A673 (cell line): ENCODE data around the gene RRM2. TPM values are rescaled to one million over a fixed set of nuclear protein-coding genes. Genes with fewer than 3 reads are reported as not detected.
A peak's percentile ranks its signal among the peaks of the same experiment; 100 is the strongest.

Experiments
- BruUV-seq: library from RNA; stranded (reverse); fragments of 400-500 nt; replicated peaks from 2 replicates; lab custom pipeline; 2021; lab: Mats Ljungman, UMichigan
- CTCF ChIA-PET: fragments of 300-600 bp; sonication (Branson Sonifier 250); formaldehyde crosslinking; loops from one replicate; lab custom pipeline; 2022; ENCODE audit warnings: antibody characterized with exemption; lab: Charles Lee
- POLR2A ChIA-PET: fragments of 300-600 bp; sonication (Branson Sonifier 250); formaldehyde crosslinking; loops from one replicate; lab custom pipeline; 2022; ENCODE audit warnings: antibody characterized with exemption; ENCODE audit not compliant: low non-redundant PET; lab: Charles Lee
- DNase-seq: peaks from one replicate; pipeline ENCODE4 v3.0.0-alpha.2; 2015; ENCODE audit warnings: low spot score
- H3K27ac ChIP-seq: fragments of 200-600 bp; sonication (generic); 2 replicates; pipeline ENCODE4 v1.5.1; 2016; ENCODE audit warnings: mixed run types, low read depth, mild to moderate bottlenecking, mixed read lengths, antibody characterized with exemption, low read length; ENCODE audit not compliant: poor library complexity, severe bottlenecking
- H3K27me3 ChIP-seq: fragments of 200-600 bp; sonication (generic); replicated peaks from 2 replicates; pipeline ENCODE4 v1.6.1; 2017; ENCODE audit warnings: mixed run types, low read depth, mild to moderate bottlenecking, mixed read lengths, antibody characterized with exemption, low read length; ENCODE audit not compliant: insufficient read depth, poor library complexity
- H3K36me3 ChIP-seq: fragments of 200-600 bp; sonication (generic); 2 replicates; pipeline ENCODE4 v1.6.1; 2016; ENCODE audit warnings: mixed run types, mild to moderate bottlenecking, mixed read lengths, antibody characterized with exemption, low read length; ENCODE audit not compliant: insufficient read depth, poor library complexity, severe bottlenecking
- H3K4me1 ChIP-seq: fragments of 200-600 bp; sonication (generic); 2 replicates; pipeline ENCODE4 v1.6.1; 2017; ENCODE audit warnings: mixed run types, mild to moderate bottlenecking, mixed read lengths, antibody characterized with exemption, low read length; ENCODE audit not compliant: insufficient read depth, poor library complexity, severe bottlenecking
- H3K4me3 ChIP-seq: fragments of 200-600 bp; sonication (generic); 2 replicates; pipeline ENCODE4 v1.5.1; 2016; ENCODE audit warnings: low read depth, mixed run types, mild to moderate bottlenecking, mixed read lengths, low read length; ENCODE audit not compliant: poor library complexity, severe bottlenecking
- H3K9me3 ChIP-seq: fragments of 200-600 bp; sonication (generic); 2 replicates; pipeline ENCODE4 v1.6.1; 2016; ENCODE audit warnings: mixed run types, low read depth, mild to moderate bottlenecking, mixed read lengths, antibody characterized with exemption, low read length; ENCODE audit not compliant: poor library complexity, severe bottlenecking
- EZH2 ChIP-seq: fragments of 200-600 bp; sonication (generic); IDR thresholded peaks from 2 replicates; pipeline ENCODE4 v1.6.1; 2017; ENCODE audit warnings: borderline replicate concordance, low read depth, mild to moderate bottlenecking, mixed read lengths, antibody characterized with exemption, low read length; ENCODE audit not compliant: poor library complexity, severe bottlenecking
- intact Hi-C: fragments of 100-400 bp; cut with micrococcal nuclease; formaldehyde crosslinking; loops from one replicate; pipeline ENCODE4 v1.10.0; 2022; ENCODE audit not compliant: unreplicated experiment
- total RNA-seq: library from RNA; stranded (reverse); gene quantifications from 2 replicates; pipeline ENCODE4 v1.2.3, GENCODE V29; 2021
- TF ChIP-seq, protein P1 (sequence below): fragments of 300-800, 200-600 bp; sonication (generic); conservative IDR thresholded peaks from 2 replicates; pipeline ENCODE4 v1.5.1; 2017; ENCODE audit warnings: low read depth, mild to moderate bottlenecking, antibody characterized with exemption, low read length, moderate library complexity, mixed read lengths

RRM2 gene
- total RNA-seq, 1 experiment from 2014 or later = 486 TPM

- DNase-seq = no peak
- Histone ChIP-seq H3K9me3 (no peaks in the 10 kb centered on the region), H3K27me3 (peaks cover 77% of the 10 kb centered on the region), H3K4me1 (peaks cover 9% of the 10 kb centered on the region), H3K36me3 (no peaks in the 10 kb centered on the region), H3K4me3 (no peak overlapping the region), H3K27ac (no peak overlapping the region)
- no TSS peak for BruUV-seq
- TF ChIP-seq, protein P1, sequence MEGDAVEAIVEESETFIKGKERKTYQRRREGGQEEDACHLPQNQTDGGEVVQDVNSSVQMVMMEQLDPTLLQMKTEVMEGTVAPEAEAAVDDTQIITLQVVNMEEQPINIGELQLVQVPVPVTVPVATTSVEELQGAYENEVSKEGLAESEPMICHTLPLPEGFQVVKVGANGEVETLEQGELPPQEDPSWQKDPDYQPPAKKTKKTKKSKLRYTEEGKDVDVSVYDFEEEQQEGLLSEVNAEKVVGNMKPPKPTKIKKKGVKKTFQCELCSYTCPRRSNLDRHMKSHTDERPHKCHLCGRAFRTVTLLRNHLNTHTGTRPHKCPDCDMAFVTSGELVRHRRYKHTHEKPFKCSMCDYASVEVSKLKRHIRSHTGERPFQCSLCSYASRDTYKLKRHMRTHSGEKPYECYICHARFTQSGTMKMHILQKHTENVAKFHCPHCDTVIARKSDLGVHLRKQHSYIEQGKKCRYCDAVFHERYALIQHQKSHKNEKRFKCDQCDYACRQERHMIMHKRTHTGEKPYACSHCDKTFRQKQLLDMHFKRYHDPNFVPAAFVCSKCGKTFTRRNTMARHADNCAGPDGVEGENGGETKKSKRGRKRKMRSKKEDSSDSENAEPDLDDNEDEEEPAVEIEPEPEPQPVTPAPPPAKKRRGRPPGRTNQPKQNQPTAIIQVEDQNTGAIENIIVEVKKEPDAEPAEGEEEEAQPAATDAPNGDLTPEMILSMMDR = no peak
- TF ChIP-seq EZH2 = no peak
- CTCF ChIA-PET = no interaction called here
- POLR2A ChIA-PET = no interaction called here
- intact Hi-C loops = loop anchor here (10.0 kb wide), 1 partner anchor 587 kb away; no protein-coding TSS in a partner anchor
These were observed 44.5 kb upstream of the RRM2 start for GRCh38 chr2:10078001-10078400.

- peaks cover 9% of the 10 kb centered on the region for H3K4me1 ChIP-seq
- no peaks in the 10 kb centered on the region for H3K9me3 ChIP-seq
- DNase-seq = no peak
- H3K27me3 ChIP-seq = peaks cover 85% of the 10 kb centered on the region
- no TSS peak for BruUV-seq
- CTCF ChIA-PET = interaction anchor here (0.9 kb wide), 1 partner anchor 18 kb away, joined by 3 read pairs; no protein-coding TSS in a partner anchor
- H3K4me3 ChIP-seq = peak overlapping the region; percentile 48
- POLR2A ChIA-PET = interaction anchor here (0.7 kb wide), 1 partner anchor 9 kb away, joined by 3 read pairs; no protein-coding TSS in a partner anchor
- no peak for TF ChIP-seq EZH2
- TF ChIP-seq, protein P1 = no peak
- intact Hi-C loops = loop anchor here (10.0 kb wide), 1 partner anchor 586 kb away; no protein-coding TSS in a partner anchor
- no peak overlapping the region for H3K27ac ChIP-seq
- no peaks in the 10 kb centered on the region for H3K36me3 ChIP-seq
These were observed 43.8 kb upstream of the RRM2 start for GRCh38 chr2:10078704-10079265.

- no TSS peak for BruUV-seq
- Histone ChIP-seq H3K36me3 (no peaks in the 10 kb centered on the region), H3K4me1 (peaks cover 9% of the 10 kb centered on the region), H3K27ac (no peak overlapping the region), H3K4me3 (peak overlapping the region; percentile 48), H3K9me3 (no peaks in the 10 kb centered on the region), H3K27me3 (peaks cover 91% of the 10 kb centered on the region)
- intact Hi-C loops = loop anchor here (10.0 kb wide), 1 partner anchor 585 kb away; no protein-coding TSS in a partner anchor
- POLR2A ChIA-PET = interaction anchor here (0.7 kb wide), 1 partner anchor 8 kb away, joined by 3 read pairs; no protein-coding TSS in a partner anchor
- CTCF ChIA-PET = interaction anchor here (0.9 kb wide), 1 partner anchor 18 kb away, joined by 3 read pairs; no protein-coding TSS in a partner anchor
- TF ChIP-seq, protein P1 = no peak
- peak; percentile 96 for TF ChIP-seq EZH2
- peak; percentile 70 for DNase-seq
These were observed 43.2 kb upstream of the RRM2 start for GRCh38 chr2:10079266-10079869.
